Upper lobe of left lung (tissue), 4 donors: ENCODE measurements around the gene ZNF544.

Experiments
- CTCF ChIP-seq, 6 experiments: fragments of 450-650 bp in 4 of 6; fragments of 200-600 bp in 2 of 6; sonication (generic) in 2 of 6; IDR thresholded peaks; one replicate each; pipeline ENCODE4 v1.5.1; 2016 to 2019; ENCODE audit warnings: antibody characterized with exemption in 6 of 6
- EP300 ChIP-seq, 4 donors: sonication (generic); formaldehyde crosslinking; IDR thresholded peaks; one replicate each; pipeline ENCODE4 v1.5.1; 2017; ENCODE audit warnings: antibody characterized with exemption in 4 of 4, control low read depth in 2 of 4
- POLR2A ChIP-seq, 4 donors: fragments of 450-650 bp; IDR thresholded peaks; one replicate each; pipeline ENCODE4 v1.5.1; 2016 to 2017; ENCODE audit warnings: antibody characterized with exemption in 4 of 4, mild to moderate bottlenecking in 2 of 4
- POLR2AphosphoS5 ChIP-seq, 2 donors: sonication (generic); formaldehyde crosslinking; IDR thresholded peaks; one replicate each; pipeline ENCODE4 v1.5.1; 2017; ENCODE audit warnings: antibody characterized with exemption in 2 of 2

GRCh38 chr19:58204566-58204965 is 24.1 kb upstream of the ZNF544 start:
- TF ChIP-seq EP300 (IDR thresholded peaks at IDR 0.05): no peak
- TF ChIP-seq CTCF (IDR thresholded peaks at IDR 0.05): no peak
- TF ChIP-seq POLR2A (IDR thresholded peaks at IDR 0.05): no peak
- TF ChIP-seq POLR2AphosphoS5 (IDR thresholded peaks at IDR 0.05): no peak
